OCI-LY3 (cell line): ENCODE data around the gene GLOD4.

Experiments used
- H2AFZ ChIP-seq: fragments of 200-600, 300-600 bp; shearing (Covaris generic); 2 replicates; pipeline ENCODE4 v1.6.0; 2014; ENCODE audit warnings: antibody characterized with exemption, low read depth, low read length
- H3K27ac ChIP-seq: fragments of 200-600, 300-600 bp; sonication (generic); 2 replicates; pipeline ENCODE4 v1.5.1; 2014; ENCODE audit warnings: mild to moderate bottlenecking, low read length, moderate library complexity, mixed read lengths
- H3K27me3 ChIP-seq: fragments of 200-600, 300-600 bp; sonication (generic); 2 replicates; pipeline ENCODE4 v1.6.1; 2014; ENCODE audit warnings: low read depth, low read length, mixed read lengths
- H3K36me3 ChIP-seq: fragments of 200-600, 300-600 bp; sonication (generic); replicated peaks from 2 replicates; pipeline ENCODE3; 2014; ENCODE audit warnings: low read depth, low read length, mixed read lengths
- H3K4me1 ChIP-seq: fragments of 300-600, 200-600 bp; sonication (generic); 2 replicates; pipeline ENCODE4 v1.6.1; 2014; ENCODE audit warnings: low read length, mixed read lengths
- H3K4me2 ChIP-seq: fragments of 200-600, 300-600 bp; sonication (generic); 2 replicates; pipeline ENCODE4 v1.6.1; 2014; ENCODE audit warnings: low read length, mixed read lengths
- H3K4me3 ChIP-seq: fragments of 300-600, 200-600 bp; sonication (generic); 2 replicates; pipeline ENCODE4 v1.5.1; 2014; ENCODE audit warnings: antibody characterized with exemption, mild to moderate bottlenecking, low read length, moderate library complexity
- H3K79me2 ChIP-seq: fragments of 300-600, 200-600 bp; shearing (Covaris generic); 2 replicates; pipeline ENCODE4 v1.6.1; 2014; ENCODE audit warnings: mild to moderate bottlenecking, low read length, mixed read lengths
- H3K9ac ChIP-seq: fragments of 300-600, 200-600 bp; shearing (Covaris generic); 2 replicates; pipeline ENCODE4 v1.6.0; 2014; ENCODE audit warnings: mild to moderate bottlenecking, low read length, moderate library complexity
- H3K9me3 ChIP-seq: fragments of 200-600, 300-600 bp; shearing (Covaris generic); 2 replicates; pipeline ENCODE4 v1.6.1; 2014; ENCODE audit warnings: low read length, mixed read lengths; ENCODE audit not compliant: insufficient read depth
- H4K20me1 ChIP-seq: fragments of 200-600, 300-600 bp; sonication (generic); 2 replicates; pipeline ENCODE4 v1.6.1; 2016; ENCODE audit warnings: low read length, mixed read lengths; ENCODE audit not compliant: insufficient read depth
- CTCF ChIP-seq: fragments of 200-600, 300-600 bp; sonication (generic); IDR thresholded peaks from 2 replicates; pipeline ENCODE4 v1.5.1; 2014; ENCODE audit warnings: antibody characterized with exemption, low read length, low read depth
- EZH2phosphoT487 ChIP-seq: fragments of 200-600 bp; shearing (Covaris generic); IDR thresholded peaks from 2 replicates; pipeline ENCODE4 v1.6.1; 2018; ENCODE audit warnings: antibody characterized with exemption, mixed run types, low read depth

Gene GLOD4

GRCh38 chr17:726271-726919 lies 55.7 kb downstream of the GLOD4 start:
- H2AFZ ChIP-seq: no peak overlapping the region

DNA sequence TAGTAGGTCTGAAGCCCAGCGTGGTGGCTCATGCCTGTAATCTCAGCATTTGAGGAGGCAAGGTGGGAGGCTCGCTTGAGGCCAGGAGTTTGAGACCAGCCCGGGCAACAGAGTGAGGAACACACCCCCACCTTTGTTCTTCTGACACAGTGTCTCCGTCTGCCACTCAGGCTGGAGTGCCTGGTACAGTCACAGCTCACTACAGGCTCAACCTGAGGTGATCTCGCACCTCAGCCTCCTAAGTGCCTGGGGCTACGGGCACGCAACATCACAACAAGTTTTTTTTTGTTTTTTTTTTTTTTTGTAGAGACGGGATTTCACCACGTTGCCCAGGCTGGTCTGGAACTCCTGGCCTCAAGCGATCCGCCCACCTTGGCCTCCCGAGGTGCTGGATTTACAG lies 56.3 kb downstream of the GLOD4 start:
- no peaks in the 10 kb centered on the region for H3K36me3 ChIP-seq
- no peak overlapping the region for H3K9ac ChIP-seq
- TF ChIP-seq CTCF (no peak), EZH2phosphoT487 (no peak)
- H3K27me3 ChIP-seq: no peaks in the 10 kb centered on the region
- H4K20me1 ChIP-seq: no peaks in the 10 kb centered on the region
- no peaks in the 10 kb centered on the region for H3K4me1 ChIP-seq
- H2AFZ ChIP-seq: no peak overlapping the region
- H3K4me3 ChIP-seq: no peak overlapping the region
- no peak overlapping the region for H3K4me2 ChIP-seq
- no peaks in the 10 kb centered on the region for H3K9me3 ChIP-seq
- no peaks in the 10 kb centered on the region for H3K79me2 ChIP-seq
- no peak overlapping the region for H3K27ac ChIP-seq

More at GRCh38 chr17:726271-726919, 55.7 kb downstream of the GLOD4 start:
- Histone ChIP-seq H3K27me3 (no peaks in the 10 kb centered on the region), H3K9me3 (no peaks in the 10 kb centered on the region), H3K79me2 (peaks cover 4% of the 10 kb centered on the region; the same call in 1 of the 2 replicates), H3K9ac (no peak overlapping the region), H4K20me1 (no peaks in the 10 kb centered on the region), H3K27ac (no peak overlapping the region), H3K4me1 (peaks cover 4% of the 10 kb centered on the region; the same call in 1 of the 2 replicates), H3K36me3 (no peaks in the 10 kb centered on the region), H3K4me2 (no peak overlapping the region), H3K4me3 (no peak overlapping the region)
- TF ChIP-seq EZH2phosphoT487 (no peak), CTCF (no peak)

- no peak overlapping the region for H3K4me3 ChIP-seq
- no peak for TF ChIP-seq EZH2phosphoT487
- H3K4me2 ChIP-seq: no peak overlapping the region
Observed at GRCh38 chr17:725084-725483, 57.0 kb downstream of the GLOD4 start.

DNA sequence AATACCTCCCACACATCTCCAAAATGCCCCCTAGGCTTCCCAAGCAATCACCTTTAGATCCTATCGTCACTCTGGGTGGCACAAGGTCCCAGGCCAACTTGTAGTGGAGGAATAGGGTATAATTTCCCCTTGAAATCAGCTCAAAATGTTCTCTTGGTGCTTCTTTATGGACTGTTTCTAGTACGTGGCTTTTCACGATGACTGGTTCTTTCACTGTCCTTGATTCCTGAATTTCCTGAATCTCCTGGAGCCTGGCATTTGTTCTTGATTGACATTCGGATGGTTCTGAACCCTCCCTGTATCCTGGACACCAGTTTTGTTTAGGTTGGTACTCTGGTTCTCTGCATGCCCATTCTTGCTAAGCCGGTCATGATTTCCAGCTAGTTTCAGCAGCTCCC lies 60.5 kb downstream of the GLOD4 start:
- Histone ChIP-seq H3K9ac (no peak overlapping the region), H3K27ac (no peak overlapping the region), H3K79me2 (no peaks in the 10 kb centered on the region), H3K4me3 (no peak overlapping the region), H3K4me1 (no peaks in the 10 kb centered on the region), H3K27me3 (no peaks in the 10 kb centered on the region), H2AFZ (no peak overlapping the region), H4K20me1 (no peaks in the 10 kb centered on the region), H3K36me3 (no peaks in the 10 kb centered on the region), H3K4me2 (no peak overlapping the region), H3K9me3 (no peaks in the 10 kb centered on the region)
- no peak for TF ChIP-seq EZH2phosphoT487
- TF ChIP-seq CTCF: no peak

More at GRCh38 chr17:725084-725483, 57.0 kb downstream of the GLOD4 start:
- Histone ChIP-seq H3K36me3 (no peaks in the 10 kb centered on the region), H3K27ac (no peak overlapping the region), H3K79me2 (no peaks in the 10 kb centered on the region), H4K20me1 (no peaks in the 10 kb centered on the region), H2AFZ (no peak overlapping the region), H3K4me1 (no peaks in the 10 kb centered on the region), H3K9me3 (no peaks in the 10 kb centered on the region), H3K27me3 (no peaks in the 10 kb centered on the region), H3K9ac (no peak overlapping the region)
